HEK293 (cell line): ENCODE results near the gene PLCD3.

ENCODE experiments used
- CTCF ChIA-PET: fragments of 350-600 bp; formaldehyde crosslinking; extraction: SDS; loops from one replicate; lab custom pipeline; 2021; ENCODE audit warnings: antibody characterized with exemption; lab: Yijun Ruan, JAX
- POLR2A ChIA-PET: fragments of 300-600 bp; formaldehyde crosslinking; extraction: SDS; loops from one replicate; lab custom pipeline; 2020; ENCODE audit warnings: antibody characterized with exemption, inconsistent platforms; lab: Yijun Ruan, JAX
- H3K27ac ChIP-seq: fragments of 200-500 bp; sonication (Bioruptor generic); 2 replicates; pipeline ENCODE4 v1.5.1; 2014; ENCODE audit warnings: low read depth, low read length, control low read depth, inconsistent platforms; ENCODE audit errors: extremely low read depth
- H3K36me3 ChIP-seq, 2 experiments: fragments of 200-500 bp in 1 of 2; sonication (Bioruptor generic) in 1 of 2; 1 replicate in 1 of 2; 2 replicates in 1 of 2; pipeline ENCODE4 v1.5.1; 2014 to 2017; ENCODE audit warnings: inconsistent platforms in 2 of 2, low read length in 2 of 2; ENCODE audit not compliant: control insufficient read depth in 2 of 2, insufficient read depth in 1 of 2
- H3K4me1 ChIP-seq: fragments of 200-500 bp; sonication (Bioruptor generic); 2 replicates; pipeline ENCODE4 v1.5.1; 2014; ENCODE audit warnings: mild to moderate bottlenecking, low read length, inconsistent platforms; ENCODE audit not compliant: control insufficient read depth, insufficient read depth
- H3K4me3 ChIP-seq: 2 replicates; pipeline ENCODE4 v1.5.1; 2011; ENCODE audit warnings: low read depth, mild to moderate bottlenecking, control low read depth, low read length, moderate library complexity
- H3K9me3 ChIP-seq: fragments of 200-500 bp; sonication (Bioruptor generic); 2 replicates; pipeline ENCODE4 v1.5.1; 2014; ENCODE audit warnings: low read depth, low read length, inconsistent platforms; ENCODE audit not compliant: control insufficient read depth, insufficient read depth
- GLIS1 ChIP-seq: fragments of 450-650 bp; formaldehyde crosslinking; IDR thresholded peaks from 2 replicates; pipeline ENCODE4 v1.5.1; 2016; ENCODE audit warnings: missing biosample characterization, missing genetic modification characterization
- HOXD13 ChIP-seq: sonication (generic); formaldehyde crosslinking; IDR thresholded peaks from 2 replicates; pipeline ENCODE4 v1.8.0; 2022; ENCODE audit warnings: missing genetic modification reagents, borderline replicate concordance
- KLF1 ChIP-seq: fragments of 450-650 bp; formaldehyde crosslinking; IDR thresholded peaks from 2 replicates; pipeline ENCODE4 v1.5.1; 2016; ENCODE audit warnings: missing biosample characterization, missing genetic modification characterization
- KLF17 ChIP-seq: fragments of 450-650 bp; formaldehyde crosslinking; IDR thresholded peaks from 2 replicates; pipeline ENCODE4 v1.5.1; 2016; ENCODE audit warnings: missing biosample characterization, missing genetic modification characterization
- SP2 ChIP-seq: fragments of 450-650 bp; formaldehyde crosslinking; IDR thresholded peaks from 2 replicates; pipeline ENCODE4 v1.5.1; 2016; ENCODE audit warnings: missing biosample characterization, missing genetic modification characterization
- ZFHX2 ChIP-seq: fragments of 450-650 bp; formaldehyde crosslinking; conservative IDR thresholded peaks from 2 replicates; pipeline ENCODE4 v1.5.1; 2016; ENCODE audit warnings: missing biosample characterization, missing genetic modification characterization
- ZNF140 ChIP-seq: fragments of 450-650 bp; formaldehyde crosslinking; IDR thresholded peaks from 2 replicates; pipeline ENCODE4 v1.5.1; 2016; ENCODE audit warnings: missing biosample characterization, missing genetic modification characterization
- ZNF16 ChIP-seq: fragments of 450-650 bp; formaldehyde crosslinking; IDR thresholded peaks from 2 replicates; pipeline ENCODE4 v1.5.1; 2016; ENCODE audit warnings: low read depth, missing biosample characterization, missing genetic modification characterization
- ZNF280C ChIP-seq: fragments of 450-650 bp; formaldehyde crosslinking; IDR thresholded peaks from 2 replicates; pipeline ENCODE4 v1.5.1; 2016; ENCODE audit warnings: missing biosample characterization, missing genetic modification characterization
- ZNF302 ChIP-seq: fragments of 450-650 bp; formaldehyde crosslinking; IDR thresholded peaks from 2 replicates; pipeline ENCODE4 v1.5.1; 2016; ENCODE audit warnings: missing biosample characterization, missing genetic modification characterization, low read depth
- ZNF394 ChIP-seq: fragments of 450-650 bp; formaldehyde crosslinking; IDR thresholded peaks from 2 replicates; pipeline ENCODE4 v1.5.1; 2016; ENCODE audit warnings: missing biosample characterization, missing genetic modification characterization, mild to moderate bottlenecking, moderate library complexity, borderline replicate concordance
- ZNF510 ChIP-seq: fragments of 450-650 bp; formaldehyde crosslinking; IDR thresholded peaks from 2 replicates; pipeline ENCODE4 v1.5.1; 2018; ENCODE audit warnings: mild to moderate bottlenecking, missing genetic modification characterization, missing biosample characterization; ENCODE audit not compliant: insufficient replicate concordance
- ZNF600 ChIP-seq: fragments of 450-650 bp; formaldehyde crosslinking; IDR thresholded peaks from 2 replicates; pipeline ENCODE4 v1.5.1; 2016; ENCODE audit warnings: missing biosample characterization, missing genetic modification characterization
- ZNF639 ChIP-seq: fragments of 450-650 bp; formaldehyde crosslinking; IDR thresholded peaks from 2 replicates; pipeline ENCODE4 v1.5.1; 2016; ENCODE audit warnings: missing biosample characterization, missing genetic modification characterization

Gene PLCD3

GRCh38 chr17:45171338-45172231, 39.3 kb upstream of the PLCD3 start (continued):
- TF ChIP-seq ZNF280C (tag by site-specific recombination), result no peak
- no peak for TF ChIP-seq ZNF140
- TF ChIP-seq ZNF510 (tag by site-specific recombination), result no peak
- TF ChIP-seq SP2 (tag by site-specific recombination), result peak; percentile 23; the same call in 1 of the 2 replicates
- TF ChIP-seq ZNF394, result peak; percentile 16; the same call in 1 of the 2 replicates
- TF ChIP-seq, all 188 proteins: peak for 12

- Histone ChIP-seq H3K9me3 (no peaks in the 10 kb centered on the region), H3K27ac (0 out of 2 replicates have a peak overlapping the region, but pooled peaks have one; percentile 57), H3K36me3 (peaks cover 0 to 19% of the 10 kb centered on the region in 2 experiments; a peak in 1 of 3 replicates), H3K4me3 (no peak overlapping the region), H3K4me1 (peaks cover 16% of the 10 kb centered on the region)
- no peak for TF ChIP-seq ZNF639 (tag by site-specific recombination)
- TF ChIP-seq ZNF16 (tag by site-specific recombination), result no peak
- 0 out of 2 replicates have a peak, but pooled peaks have one; percentile 19 for TF ChIP-seq KLF1
- ChIA-PET POLR2A (interaction anchor here (0.6 to 5.6 kb wide), 5 partner anchors 11 to 36 kb away, joined by 3 to 86 read pairs (median 3); partner anchors contain the start of genes ACBD4, HEXIM1 and HEXIM2), CTCF (interaction anchor here (0.7 to 3.5 kb wide), 5 partner anchors 10 to 36 kb away, joined by 3 to 37 read pairs (median 13); partner anchors contain the start of genes ACBD4, HEXIM1 and HEXIM2)
These were observed 38.6 kb upstream of the PLCD3 start for GRCh38 chr17:45170931-45171337.

- TF ChIP-seq GLIS1 (tag by site-specific recombination) (peak; percentile 85), ZNF302 (tag by site-specific recombination) (no peak), ZFHX2 (tag by site-specific recombination) (0 out of 2 replicates have a peak, but pooled peaks have one; percentile 25), KLF17 (tag by site-specific recombination) (peak; percentile 36; the same call in 1 of the 2 replicates), HOXD13 (CRISPR knock-in tag) (no peak), ZNF600 (tag by site-specific recombination) (0 out of 2 replicates have a peak, but pooled peaks have one; percentile 71)
- Histone ChIP-seq H3K9me3 (no peaks in the 10 kb centered on the region), H3K27ac (no peak overlapping the region), H3K4me1 (peaks cover 13% of the 10 kb centered on the region), H3K36me3 (peaks cover 0 to 19% of the 10 kb centered on the region in 2 experiments; a peak in 1 of 3 replicates), H3K4me3 (no peak overlapping the region)
- ChIA-PET CTCF (interaction anchor here (0.5 to 3.5 kb wide), 8 partner anchors 9 to 251 kb away, joined by 3 to 37 read pairs (median 3); partner anchors contain the start of genes ACBD4, HEXIM1 and HEXIM2), POLR2A (interaction anchor here (0.8 to 5.6 kb wide), 4 partner anchors 10 to 35 kb away, joined by 3 to 86 read pairs (median 34); partner anchors contain the start of genes ACBD4, HEXIM1 and HEXIM2)
These were observed 38.1 kb upstream of the PLCD3 start for GRCh38 chr17:45170280-45170930.
